Mucosa of stomach (tissue), 1 donor: Measurements from ENCODE around the gene VASN.

Source experiments
- H3K27me3 ChIP-seq: one replicate; pipeline ENCODE4 v1.7.0; 2013; ENCODE audit warnings: mild to moderate bottlenecking, low read length; ENCODE audit not compliant: control insufficient read depth, insufficient read depth
- H3K36me3 ChIP-seq: one replicate; pipeline ENCODE4 v1.7.0; 2013; ENCODE audit warnings: low read length; ENCODE audit not compliant: control insufficient read depth, insufficient read depth
- H3K4me1 ChIP-seq: one replicate; pipeline ENCODE4 v1.7.0; 2013; ENCODE audit warnings: mild to moderate bottlenecking, low read length; ENCODE audit not compliant: control insufficient read depth, insufficient read depth
- H3K4me3 ChIP-seq: one replicate; pipeline ENCODE4 v1.7.0; 2013; ENCODE audit warnings: low read length
- H3K9ac ChIP-seq: one replicate; pipeline ENCODE4 v1.7.0; 2013; ENCODE audit warnings: mild to moderate bottlenecking, low read length, moderate library complexity
- H3K9me3 ChIP-seq: one replicate; pipeline ENCODE4 v1.7.0; 2013; ENCODE audit warnings: mild to moderate bottlenecking, low read length, moderate library complexity; ENCODE audit not compliant: control insufficient read depth
- donor health status: Pancreatic carcinoma.

The VASN gene

DNA sequence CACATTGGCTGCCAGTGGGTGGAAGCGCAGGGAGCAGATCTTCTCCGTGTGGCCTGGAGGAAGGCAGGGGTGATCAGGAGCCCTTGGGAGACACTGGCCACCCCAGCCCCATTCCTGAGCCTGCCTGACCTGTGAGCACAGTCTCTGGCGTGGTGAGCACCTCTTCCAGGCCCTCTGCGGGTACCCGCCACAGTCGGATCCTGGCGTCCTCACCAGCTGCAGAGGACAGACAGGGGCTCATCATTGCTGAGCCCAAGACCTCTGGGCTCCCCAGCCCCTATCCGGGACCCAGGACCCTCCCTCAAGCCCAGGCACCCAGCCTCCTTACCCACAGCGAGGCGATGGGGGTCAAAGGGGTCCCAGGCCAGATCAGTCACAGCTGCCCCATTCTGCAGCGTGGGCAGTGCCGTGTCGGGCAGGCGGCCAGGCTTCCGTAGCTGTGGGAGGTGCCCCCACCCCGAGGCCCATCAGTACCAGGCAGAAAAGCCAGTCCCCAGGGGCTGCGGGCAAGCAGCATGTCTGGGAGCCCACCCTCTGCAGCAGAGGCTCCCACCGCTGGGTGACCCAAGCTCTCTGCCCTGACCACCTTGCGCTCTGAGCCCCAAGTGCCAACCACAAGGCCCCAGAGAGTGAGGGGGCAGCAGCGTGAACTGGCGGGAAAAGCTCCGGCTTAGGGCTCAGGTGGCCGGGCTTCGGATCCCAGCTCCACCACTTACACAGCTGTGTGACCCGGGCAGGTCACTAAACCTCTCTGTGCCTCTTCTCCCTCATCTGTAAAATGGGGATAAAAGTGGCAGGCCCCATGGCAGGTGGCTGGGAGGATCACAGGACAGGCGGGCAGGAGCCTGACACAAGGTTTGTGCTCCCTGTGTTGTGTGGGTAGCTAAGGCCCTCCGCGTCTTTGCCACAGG lies 10.4 kb upstream of the VASN start:
- no peak overlapping the region for H3K9ac ChIP-seq
- no peaks in the 10 kb centered on the region for H3K9me3 ChIP-seq
- H3K4me1 ChIP-seq = peaks cover 5% of the 10 kb centered on the region
- H3K36me3 ChIP-seq = peaks cover 15% of the 10 kb centered on the region
- H3K4me3 ChIP-seq = no peak overlapping the region
- H3K27me3 ChIP-seq = no peaks in the 10 kb centered on the region

GRCh38 chr16:4361944-4362311 lies 9.7 kb upstream of the VASN start:
- Histone ChIP-seq H3K9me3 (no peaks in the 10 kb centered on the region), H3K36me3 (peaks cover 15% of the 10 kb centered on the region), H3K4me3 (no peak overlapping the region), H3K4me1 (peaks cover 8% of the 10 kb centered on the region), H3K27me3 (no peaks in the 10 kb centered on the region), H3K9ac (no peak overlapping the region)

GRCh38 chr16:4362476-4363135 lies 9.0 kb upstream of the VASN start:
- H3K9me3 ChIP-seq = no peaks in the 10 kb centered on the region
- no peak overlapping the region for H3K9ac ChIP-seq
- peaks cover 13% of the 10 kb centered on the region for H3K4me1 ChIP-seq
- peaks cover 15% of the 10 kb centered on the region for H3K36me3 ChIP-seq
- H3K4me3 ChIP-seq = no peak overlapping the region
- H3K27me3 ChIP-seq = no peaks in the 10 kb centered on the region

DNA sequence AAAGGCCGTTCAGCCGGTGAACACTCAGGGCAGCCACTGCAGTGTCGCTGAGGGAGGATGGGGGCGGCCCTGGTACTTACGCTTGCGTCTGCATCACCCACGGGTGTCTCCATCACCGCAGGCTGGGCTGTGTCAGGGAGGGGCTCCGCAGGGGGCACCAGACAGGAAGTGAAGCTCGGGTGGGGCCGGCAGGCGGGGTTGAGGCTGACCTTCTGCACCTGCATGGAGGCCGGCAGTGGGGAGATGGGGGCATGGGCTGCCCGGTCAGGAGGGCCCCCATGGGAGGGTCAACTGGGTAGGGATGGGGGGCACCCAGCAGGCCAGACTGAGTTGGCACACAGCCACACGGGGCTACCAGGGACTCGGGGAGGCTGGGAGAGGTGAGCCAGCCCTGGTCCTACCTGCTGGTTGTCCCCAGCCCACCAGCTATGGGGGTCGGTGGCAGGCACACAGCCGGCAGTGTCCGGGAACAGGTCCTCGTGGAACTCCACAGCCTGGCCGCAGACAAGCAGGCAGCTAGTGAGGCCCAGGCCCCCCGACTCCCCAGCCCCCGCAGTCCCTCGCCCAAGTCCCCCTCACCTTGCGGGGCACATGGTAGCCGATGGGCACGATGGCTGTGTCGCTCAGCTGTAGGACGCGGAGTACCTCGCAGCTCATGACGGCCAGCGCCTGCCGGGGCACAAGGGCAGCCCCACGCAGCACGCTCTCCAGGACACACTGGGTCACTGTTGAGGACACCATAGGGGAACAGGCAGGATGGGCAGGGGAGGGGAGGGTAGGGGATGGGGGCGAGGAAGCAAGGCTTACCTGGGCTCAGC lies 7.2 kb upstream of the VASN start:
- Histone ChIP-seq H3K36me3 (peaks cover 15% of the 10 kb centered on the region), H3K27me3 (no peaks in the 10 kb centered on the region), H3K9me3 (no peaks in the 10 kb centered on the region), H3K9ac (no peak overlapping the region), H3K4me1 (peaks cover 8% of the 10 kb centered on the region), H3K4me3 (no peak overlapping the region)

GRCh38 chr16:4365014-4365406 lies 6.6 kb upstream of the VASN start:
- H3K9me3 ChIP-seq = no peaks in the 10 kb centered on the region
- no peak overlapping the region for H3K9ac ChIP-seq
- no peak overlapping the region for H3K4me3 ChIP-seq
- H3K4me1 ChIP-seq = peaks cover 8% of the 10 kb centered on the region
- H3K36me3 ChIP-seq = peaks cover 15% of the 10 kb centered on the region
- H3K27me3 ChIP-seq = no peaks in the 10 kb centered on the region

DNA sequence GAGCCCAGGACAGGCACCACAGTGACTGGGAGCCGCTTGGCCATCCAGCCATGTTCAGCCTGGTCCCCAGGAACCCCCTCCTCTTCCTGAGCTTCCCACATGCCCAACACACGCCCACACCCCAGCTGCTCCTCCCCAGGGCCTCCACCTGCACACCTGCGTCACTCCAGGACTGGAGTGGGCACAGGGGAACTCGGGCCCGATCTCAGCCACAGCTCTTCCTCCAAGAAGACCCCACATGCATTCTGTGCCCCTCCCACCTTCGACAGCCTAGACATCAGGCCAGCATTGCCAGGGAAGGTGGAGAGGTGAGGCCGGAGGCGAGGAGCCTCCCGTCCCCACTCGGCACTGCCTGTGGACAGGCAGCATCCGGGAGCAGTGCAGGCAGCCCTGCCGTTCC lies 6.0 kb upstream of the VASN start:
- no peak overlapping the region for H3K9ac ChIP-seq
- peaks cover 11% of the 10 kb centered on the region for H3K4me1 ChIP-seq
- H3K36me3 ChIP-seq = peaks cover 15% of the 10 kb centered on the region
- H3K27me3 ChIP-seq = no peaks in the 10 kb centered on the region
- no peaks in the 10 kb centered on the region for H3K9me3 ChIP-seq
- H3K4me3 ChIP-seq = no peak overlapping the region

- H3K9ac ChIP-seq = no peak overlapping the region
Observed at GRCh38 chr16:4366016-4366415, 5.6 kb upstream of the VASN start.

GRCh38 chr16:4367393-4367856 lies 4.2 kb upstream of the VASN start:
- Histone ChIP-seq H3K9me3 (no peaks in the 10 kb centered on the region), H3K27me3 (peaks cover 3% of the 10 kb centered on the region), H3K36me3 (peaks cover 4% of the 10 kb centered on the region), H3K4me1 (peaks cover 22% of the 10 kb centered on the region), H3K9ac (no peak overlapping the region), H3K4me3 (no peak overlapping the region)

More at GRCh38 chr16:4366016-4366415, 5.6 kb upstream of the VASN start:
- no peak overlapping the region for H3K4me3 ChIP-seq
- H3K4me1 ChIP-seq = peaks cover 14% of the 10 kb centered on the region
- no peaks in the 10 kb centered on the region for H3K27me3 ChIP-seq
- H3K9me3 ChIP-seq = no peaks in the 10 kb centered on the region
- H3K36me3 ChIP-seq = peaks cover 15% of the 10 kb centered on the region

DNA sequence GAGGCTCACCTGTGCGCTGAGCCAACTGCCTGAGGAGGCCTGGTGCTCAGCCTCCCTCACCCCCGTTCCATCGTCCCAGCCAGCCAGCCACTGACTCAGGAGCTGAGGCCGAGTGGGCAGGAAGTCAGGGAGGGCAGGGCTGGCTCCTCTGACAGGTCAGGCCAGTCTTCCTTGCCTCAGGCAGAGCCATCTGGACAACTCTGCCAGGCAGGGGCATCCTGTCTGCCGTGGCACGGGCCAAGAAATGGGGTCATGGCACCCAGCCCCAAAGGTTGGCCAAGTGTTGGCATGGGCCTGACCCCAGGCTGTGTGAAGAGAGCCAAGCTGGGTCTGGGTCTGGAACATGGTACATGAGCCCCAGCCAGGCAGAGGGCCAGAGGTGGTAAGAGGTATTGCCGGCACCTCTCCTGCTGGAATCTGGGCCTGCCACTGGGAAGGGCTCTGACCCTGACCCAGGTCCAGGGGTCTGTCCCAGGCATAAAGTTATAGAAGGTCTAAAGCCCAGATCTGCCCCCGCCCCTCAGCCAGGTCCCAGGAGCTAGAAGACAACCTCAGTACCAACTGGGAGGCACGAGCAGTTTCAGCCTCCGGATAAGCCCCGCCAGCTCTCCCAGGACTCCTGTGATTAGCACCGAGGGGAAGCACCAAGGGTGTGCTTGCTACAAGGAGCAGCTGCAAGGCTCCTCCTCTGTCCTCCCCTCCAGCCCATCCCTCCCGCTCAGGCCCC lies 2.5 kb upstream of the VASN start:
- peaks cover 39% of the 10 kb centered on the region for H3K4me1 ChIP-seq
- no peak overlapping the region for H3K9ac ChIP-seq
- no peak overlapping the region for H3K4me3 ChIP-seq

GRCh38 chr16:4370151-4370550 lies 1.5 kb upstream of the VASN start:
- H3K27me3 ChIP-seq = peaks cover 10% of the 10 kb centered on the region
- H3K4me3 ChIP-seq = no peak overlapping the region
- no peaks in the 10 kb centered on the region for H3K36me3 ChIP-seq
- peaks cover 49% of the 10 kb centered on the region for H3K4me1 ChIP-seq
- no peaks in the 10 kb centered on the region for H3K9me3 ChIP-seq
- no peak overlapping the region for H3K9ac ChIP-seq

More for the DNA sequence above, 2.5 kb upstream of the VASN start:
- no peaks in the 10 kb centered on the region for H3K36me3 ChIP-seq
- no peaks in the 10 kb centered on the region for H3K9me3 ChIP-seq
- H3K27me3 ChIP-seq = peaks cover 10% of the 10 kb centered on the region

- Histone ChIP-seq H3K4me1 (peaks cover 53% of the 10 kb centered on the region), H3K9me3 (no peaks in the 10 kb centered on the region), H3K4me3 (no peak overlapping the region), H3K9ac (peak overlapping the region; percentile 17), H3K36me3 (no peaks in the 10 kb centered on the region), H3K27me3 (peaks cover 10% of the 10 kb centered on the region)
Observed at GRCh38 chr16:4370570-4371356, 885 bp upstream of the VASN start.
